HG02623 (cell line): ENCODE measurements around the gene HOXD8.

ENCODE experiments used
- ATAC-seq: cut with Tn5 transposase; IDR thresholded peaks from one replicate; pipeline ENCODE4 v1.9.1; 2021; ENCODE audit warnings: moderate library complexity; ENCODE audit not compliant: unreplicated experiment

HOXD8 gene

DNA sequence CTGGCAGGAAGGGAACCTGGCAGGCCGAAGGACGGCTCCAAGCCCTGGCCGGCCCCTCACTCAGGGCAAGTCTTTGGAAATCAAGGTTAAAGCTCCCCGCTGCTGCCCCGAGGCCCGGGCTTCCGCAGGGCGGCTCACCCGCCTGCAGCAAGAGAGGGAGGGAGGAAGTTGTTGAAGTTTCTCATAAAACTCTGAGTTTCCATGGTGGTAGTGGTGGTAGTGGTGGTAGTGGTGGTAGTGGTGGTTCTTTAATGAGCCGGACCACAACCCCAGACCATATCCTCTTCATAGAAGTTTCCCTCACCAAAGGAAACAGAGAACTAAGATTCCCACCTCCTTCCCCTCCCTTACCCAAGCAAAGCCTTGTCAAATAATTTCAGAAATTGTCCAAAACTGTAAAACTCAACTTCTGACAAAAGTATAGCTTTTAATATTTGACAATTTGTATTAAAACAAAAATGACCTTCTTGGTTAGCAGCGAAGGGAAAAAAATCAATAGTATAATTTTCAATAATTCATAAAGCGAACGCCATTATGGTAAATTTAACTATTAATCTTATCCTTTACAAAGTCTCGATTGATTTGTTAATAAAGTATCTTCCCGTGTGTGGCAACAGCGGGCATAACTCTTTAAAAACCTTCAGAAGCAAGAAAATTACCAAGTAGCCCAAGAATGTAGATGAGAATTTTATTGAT, 14.4 kb upstream of the HOXD8 start:
- ATAC-seq: no peak

DNA sequence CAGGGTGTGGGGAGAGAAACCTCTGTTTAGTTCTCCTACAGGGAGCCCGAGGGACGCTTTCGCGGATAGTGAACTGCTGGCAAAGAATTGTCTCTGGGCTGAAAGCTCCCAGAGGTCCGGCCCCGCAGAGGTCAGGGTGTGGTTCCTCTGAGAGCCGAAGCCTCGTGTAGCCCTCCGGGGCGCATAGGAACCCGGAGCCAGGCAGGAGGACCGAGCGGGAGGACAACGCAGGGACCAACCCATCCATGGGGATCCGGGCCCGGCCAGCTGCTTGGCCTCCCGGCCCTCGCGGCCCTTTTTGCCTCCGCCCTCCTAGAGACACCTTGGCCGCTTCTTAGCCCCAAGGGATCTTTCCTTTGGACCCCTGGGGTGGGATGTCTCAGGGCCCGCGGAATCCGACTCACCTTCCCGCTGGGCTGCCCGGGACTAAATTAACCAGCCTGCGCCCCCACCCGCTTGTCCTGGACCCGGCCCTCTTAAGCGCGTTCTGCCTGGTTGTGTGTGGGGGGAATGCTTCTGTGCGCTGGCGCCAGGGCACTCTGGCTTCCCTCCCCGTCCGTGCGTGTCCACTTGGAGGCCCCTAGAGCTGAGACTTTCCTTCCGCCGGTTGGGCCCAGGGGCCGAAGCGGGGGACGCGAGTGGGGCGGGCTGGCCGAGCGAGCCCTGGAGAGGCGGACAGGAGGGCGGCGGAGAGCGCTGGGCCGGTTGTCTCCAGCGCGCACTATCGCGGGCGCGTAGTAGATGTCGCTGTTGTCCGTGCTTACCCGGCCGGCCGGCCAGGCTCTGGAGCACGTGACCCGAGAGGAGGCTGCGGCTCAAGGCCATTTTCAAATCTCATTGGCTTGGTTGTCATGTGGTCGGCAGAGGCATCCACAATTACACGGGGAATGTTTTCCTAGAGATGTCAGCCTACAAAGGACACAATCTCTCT, 13.4 kb upstream of the HOXD8 start, which contains the start of gene HOXD10:
TSS of gene HOXD10 (plus strand) at position 896 of the 931 bp plus-strand sequence. CDS start 56 bp downstream, outside the sequence.
- no peak for ATAC-seq

DNA sequence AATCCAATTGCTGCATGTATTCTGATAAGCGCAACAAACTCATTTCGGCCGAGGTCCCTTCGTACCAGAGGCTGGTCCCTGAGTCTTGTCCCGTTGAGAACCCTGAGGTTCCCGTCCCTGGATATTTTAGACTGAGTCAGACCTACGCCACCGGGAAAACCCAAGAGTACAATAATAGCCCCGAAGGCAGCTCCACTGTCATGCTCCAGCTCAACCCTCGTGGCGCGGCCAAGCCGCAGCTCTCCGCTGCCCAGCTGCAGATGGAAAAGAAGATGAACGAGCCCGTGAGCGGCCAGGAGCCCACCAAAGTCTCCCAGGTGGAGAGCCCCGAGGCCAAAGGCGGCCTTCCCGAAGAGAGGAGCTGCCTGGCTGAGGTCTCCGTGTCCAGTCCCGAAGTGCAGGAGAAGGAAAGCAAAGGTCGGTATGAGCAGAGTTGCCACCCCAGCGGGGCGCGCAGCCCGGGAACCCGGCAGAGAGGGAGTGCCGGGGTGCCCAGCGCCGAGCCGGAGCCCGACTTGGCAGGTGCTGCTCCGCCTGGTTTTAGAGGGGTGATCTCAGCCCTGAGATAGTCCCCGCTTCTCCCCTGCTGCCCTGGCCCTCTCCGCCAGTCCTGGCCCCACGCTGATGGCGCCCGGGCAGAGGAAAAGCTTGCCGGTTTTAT, 12.2 kb upstream of the HOXD8 start:
- ATAC-seq: no peak

DNA sequence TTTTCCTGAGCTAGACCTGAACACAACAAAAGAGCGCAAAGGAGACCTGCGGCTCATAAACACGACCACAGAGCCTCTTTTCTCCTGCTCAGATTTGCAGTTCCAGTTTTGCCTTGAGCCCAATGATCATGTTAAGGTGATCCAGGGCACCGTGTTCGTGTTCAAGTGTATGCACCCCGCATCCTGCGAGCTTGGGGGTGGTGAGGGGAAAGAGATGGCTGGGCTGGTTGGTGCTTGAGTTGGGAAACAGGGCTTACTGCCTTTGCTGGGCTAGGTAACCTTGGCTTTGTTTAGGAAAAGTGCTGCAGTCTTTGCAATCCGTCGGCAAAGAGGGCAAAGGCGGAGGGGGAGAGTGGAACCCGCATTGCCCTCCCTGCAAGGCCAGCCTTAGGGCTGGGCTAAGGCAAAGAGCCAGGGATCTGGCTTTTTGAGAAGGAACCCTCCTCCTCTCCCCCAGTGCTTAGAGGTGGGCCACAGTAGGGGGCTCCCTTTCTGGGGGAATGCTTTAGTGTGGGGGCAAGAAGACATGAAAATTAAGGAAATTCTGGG, 11.6 kb upstream of the HOXD8 start:
- ATAC-seq: no peak

DNA sequence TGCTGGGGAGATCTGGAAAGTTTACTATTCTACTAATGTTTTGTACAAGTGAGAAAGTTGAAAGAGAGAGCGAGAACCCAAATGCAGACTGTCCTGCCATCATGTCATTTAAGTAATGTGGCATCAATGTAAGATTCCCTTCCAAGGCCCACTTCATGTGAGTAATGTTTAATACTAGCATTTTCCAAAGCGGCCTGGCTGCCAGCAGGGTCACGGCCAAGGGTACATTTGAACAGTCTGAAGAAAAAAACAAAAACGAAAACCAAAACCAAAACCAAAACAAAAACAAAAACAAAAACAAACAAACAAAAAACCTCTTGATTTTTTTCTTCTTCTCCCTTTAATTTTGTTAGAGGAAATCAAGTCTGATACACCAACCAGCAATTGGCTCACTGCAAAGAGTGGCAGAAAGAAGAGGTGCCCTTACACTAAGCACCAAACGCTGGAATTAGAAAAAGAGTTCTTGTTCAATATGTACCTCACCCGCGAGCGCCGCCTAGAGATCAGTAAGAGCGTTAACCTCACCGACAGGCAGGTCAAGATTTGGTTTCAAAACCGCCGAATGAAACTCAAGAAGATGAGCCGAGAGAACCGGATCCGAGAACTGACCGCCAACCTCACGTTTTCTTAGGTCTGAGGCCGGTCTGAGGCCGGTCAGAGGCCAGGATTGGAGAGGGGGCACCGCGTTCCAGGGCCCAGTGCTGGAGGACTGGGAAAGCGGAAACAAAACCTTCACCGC, 10.7 kb upstream of the HOXD8 start:
- ATAC-seq: no peak

DNA sequence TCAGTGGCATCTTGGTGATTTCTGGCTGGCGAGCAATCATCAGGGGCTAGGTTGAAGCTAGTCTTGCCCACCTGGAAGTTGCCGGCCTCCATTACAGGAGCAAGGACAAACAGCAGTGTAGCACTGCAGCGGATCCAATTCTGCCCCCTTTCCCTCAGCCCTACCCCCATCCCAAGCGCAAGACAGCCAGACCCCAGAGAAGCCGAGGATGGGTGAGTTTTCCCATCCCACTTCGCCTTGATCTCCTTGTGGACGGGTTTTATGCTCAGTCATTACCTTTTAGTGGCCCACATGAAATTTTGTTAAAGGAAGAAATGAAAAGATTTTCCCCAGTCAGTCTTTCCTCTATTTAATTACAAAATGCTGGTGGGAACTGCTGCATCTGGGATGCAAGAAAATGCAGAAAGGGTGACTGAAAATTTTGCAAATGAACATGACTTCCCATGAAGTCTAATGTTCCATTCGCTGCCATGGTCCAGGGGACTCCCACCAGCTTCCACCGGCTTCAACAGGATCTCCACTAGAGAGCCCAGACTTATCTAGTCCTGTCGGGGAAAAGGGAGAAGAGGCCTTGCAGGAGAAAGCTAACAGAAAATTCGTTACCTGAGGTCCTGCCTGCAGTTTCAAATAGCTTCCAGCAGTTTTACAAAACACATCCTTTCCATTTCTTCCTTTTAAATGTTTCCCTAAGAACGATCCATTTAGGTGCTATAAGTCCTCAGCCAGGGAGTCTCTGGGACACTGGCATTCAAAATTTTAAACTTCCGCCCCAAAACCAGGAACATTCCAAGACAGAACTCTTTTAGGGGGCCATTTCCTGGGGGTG, 8.9 kb upstream of the HOXD8 start:
- no peak for ATAC-seq

DNA sequence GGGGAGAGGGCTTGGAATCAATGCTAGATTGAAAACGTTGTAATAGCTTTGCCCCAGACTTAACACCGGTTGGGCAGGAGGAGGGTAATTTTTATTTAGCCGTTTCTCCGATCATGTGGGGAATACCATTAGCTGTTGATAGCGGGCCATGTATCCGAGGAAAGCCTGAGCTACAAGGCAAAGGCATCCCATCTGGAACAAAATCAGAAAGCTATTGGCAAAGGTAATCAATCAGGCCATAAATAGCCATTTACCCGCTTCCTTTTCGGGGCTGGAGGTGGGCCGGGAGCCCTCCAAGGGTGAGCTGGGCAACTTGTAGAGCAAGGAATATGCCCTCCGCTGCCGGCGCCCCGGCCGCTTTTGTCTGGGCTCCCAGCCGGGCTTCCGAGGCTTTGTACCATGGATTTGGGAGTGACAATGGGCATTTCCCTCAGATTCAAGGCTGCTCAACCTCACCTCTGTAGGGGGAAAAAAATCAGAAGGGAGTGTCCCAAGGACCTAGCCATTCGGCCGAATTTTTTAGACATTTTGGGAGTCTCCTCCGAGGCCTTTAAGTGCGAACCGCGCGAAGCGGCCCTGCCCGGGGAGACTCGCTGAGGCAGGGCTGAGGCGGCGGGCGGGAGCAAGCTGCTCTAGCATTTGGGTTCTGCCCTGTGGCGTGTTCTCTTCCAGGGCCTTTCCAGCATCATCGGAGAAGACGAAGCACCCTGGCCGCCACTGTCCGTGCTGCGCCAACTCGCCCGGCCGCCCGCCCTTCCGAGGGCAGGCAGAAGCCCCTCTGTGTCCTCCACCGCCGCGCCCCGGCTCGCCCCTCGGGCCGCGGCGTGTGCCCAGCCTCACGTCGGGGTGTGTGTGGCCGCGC, 8.1 kb upstream of the HOXD8 start:
- no peak for ATAC-seq

DNA sequence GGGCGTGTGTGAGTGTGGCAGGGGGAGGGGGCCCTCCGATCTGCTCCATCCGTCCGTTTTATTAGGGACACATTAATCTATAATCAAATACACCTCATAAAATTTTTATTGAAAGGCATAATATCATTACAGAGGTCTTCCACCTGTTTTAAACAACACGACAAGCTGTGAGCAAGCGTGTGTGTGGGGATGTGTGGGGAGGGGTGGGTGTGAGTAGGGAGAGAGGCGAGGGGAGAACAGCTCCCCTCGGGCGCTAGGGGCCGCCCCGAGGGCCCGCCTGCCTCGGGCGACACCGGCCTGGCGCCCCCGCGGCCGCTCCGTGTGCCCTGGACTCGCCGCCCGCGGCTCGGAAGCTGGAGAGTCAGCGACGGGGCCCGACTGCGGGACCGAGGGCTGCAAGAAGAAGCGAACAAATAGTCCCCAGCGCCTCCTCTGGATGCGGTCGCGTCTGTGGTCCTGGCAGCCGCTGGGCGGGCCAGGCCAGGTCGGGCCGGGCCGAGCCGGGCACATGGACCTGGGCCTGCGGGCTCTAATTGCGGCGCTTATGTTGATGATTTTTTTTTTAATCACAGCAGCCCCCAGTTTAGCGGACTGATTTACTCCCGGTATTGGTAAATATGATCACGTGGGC, 7.3 kb upstream of the HOXD8 start:
- ATAC-seq: no peak

DNA sequence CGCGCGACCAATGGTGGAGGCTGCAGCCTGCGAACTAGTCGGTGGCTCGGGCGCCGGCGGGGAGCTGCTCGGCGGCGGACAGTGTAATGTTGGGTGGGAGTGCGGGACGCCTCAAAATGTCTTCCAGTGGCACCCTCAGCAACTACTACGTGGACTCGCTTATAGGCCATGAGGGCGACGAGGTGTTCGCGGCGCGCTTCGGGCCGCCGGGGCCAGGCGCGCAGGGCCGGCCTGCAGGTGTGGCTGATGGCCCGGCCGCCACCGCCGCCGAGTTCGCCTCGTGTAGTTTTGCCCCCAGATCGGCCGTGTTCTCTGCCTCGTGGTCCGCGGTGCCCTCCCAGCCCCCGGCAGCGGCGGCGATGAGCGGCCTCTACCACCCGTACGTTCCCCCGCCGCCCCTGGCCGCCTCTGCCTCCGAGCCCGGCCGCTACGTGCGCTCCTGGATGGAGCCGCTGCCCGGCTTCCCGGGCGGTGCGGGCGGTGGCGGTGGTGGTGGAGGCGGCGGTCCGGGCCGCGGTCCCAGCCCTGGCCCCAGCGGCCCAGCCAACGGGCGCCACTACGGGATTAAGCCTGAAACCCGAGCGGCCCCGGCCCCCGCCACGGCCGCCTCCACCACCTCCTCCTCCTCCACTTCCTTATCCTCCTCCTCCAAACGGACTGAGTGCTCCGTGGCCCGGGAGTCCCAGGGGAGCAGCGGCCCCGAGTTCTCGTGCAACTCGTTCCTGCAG, 6.7 kb upstream of the HOXD8 start, which contains the start of gene HOXD9:
TSS of gene HOXD9 (plus strand) at position 37 of the 728 bp plus-strand sequence. CDS start at position 87, 50 bp downstream.
- no peak for ATAC-seq

DNA sequence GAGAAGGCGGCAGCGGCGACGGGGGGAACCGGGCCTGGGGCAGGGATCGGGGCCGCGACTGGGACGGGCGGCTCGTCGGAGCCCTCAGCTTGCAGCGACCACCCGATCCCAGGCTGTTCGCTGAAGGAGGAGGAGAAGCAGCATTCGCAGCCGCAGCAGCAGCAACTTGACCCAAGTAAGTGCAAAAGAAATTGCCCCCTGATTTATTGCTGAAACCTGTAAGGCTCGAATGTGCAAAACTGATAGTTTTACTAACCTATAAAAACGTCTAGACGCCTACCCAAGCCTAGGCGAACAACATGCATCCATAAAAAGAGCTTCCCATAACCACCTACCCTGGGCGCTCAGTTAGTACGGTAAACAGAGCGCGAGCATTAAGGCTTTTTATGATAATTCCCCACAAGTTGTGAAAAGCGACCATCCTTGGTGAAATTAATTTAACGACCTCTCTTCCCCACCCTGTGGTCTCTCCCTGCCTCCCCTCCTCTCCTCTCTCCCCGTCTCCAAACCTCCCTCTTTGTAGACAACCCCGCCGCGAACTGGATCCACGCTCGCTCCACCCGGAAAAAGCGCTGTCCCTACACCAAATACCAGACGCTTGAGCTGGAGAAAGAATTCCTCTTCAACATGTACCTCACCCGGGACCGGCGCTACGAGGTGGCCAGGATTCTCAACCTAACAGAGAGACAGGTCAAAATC, 5.9 kb upstream of the HOXD8 start:
- no peak for ATAC-seq

DNA sequence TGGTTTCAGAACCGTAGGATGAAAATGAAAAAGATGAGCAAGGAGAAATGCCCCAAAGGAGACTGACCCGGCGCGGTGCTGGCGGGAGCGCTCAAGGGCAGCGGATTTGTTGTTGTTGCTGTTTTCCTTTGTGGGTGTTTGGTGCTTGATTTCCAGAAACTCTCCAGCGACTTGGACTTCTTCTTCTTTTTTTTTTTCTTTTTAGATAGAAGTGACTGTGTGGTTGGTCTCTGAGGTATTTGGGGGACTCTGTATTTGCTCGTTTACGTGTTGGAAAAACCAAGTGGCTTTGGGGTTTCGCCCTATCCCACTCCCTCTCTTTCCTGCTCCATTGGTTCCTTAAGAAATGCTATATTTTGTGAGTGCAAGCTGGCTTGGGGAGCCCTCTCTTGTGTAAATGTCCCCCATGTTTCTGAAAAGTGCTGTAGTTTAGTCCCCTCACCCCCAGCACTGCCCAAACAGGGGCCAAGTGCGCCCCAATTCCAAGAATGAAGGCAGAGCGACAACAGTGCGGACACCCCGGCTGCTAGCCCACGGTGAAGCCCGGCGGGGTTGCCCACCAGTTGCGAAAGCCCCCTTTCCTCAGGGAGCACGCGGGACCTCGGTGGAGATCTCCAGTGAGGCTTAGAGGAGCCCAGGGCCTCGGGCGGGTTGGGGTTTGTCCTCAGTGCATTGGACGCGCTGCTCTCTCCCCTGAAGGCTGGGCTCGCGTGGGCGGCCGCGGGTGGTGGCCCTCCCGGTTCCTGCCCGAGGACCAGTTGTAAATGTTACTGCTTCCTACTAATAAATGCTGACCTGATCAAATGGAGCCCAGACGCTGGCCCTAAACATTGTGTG, 5.2 kb upstream of the HOXD8 start:
- ATAC-seq: no peak

DNA sequence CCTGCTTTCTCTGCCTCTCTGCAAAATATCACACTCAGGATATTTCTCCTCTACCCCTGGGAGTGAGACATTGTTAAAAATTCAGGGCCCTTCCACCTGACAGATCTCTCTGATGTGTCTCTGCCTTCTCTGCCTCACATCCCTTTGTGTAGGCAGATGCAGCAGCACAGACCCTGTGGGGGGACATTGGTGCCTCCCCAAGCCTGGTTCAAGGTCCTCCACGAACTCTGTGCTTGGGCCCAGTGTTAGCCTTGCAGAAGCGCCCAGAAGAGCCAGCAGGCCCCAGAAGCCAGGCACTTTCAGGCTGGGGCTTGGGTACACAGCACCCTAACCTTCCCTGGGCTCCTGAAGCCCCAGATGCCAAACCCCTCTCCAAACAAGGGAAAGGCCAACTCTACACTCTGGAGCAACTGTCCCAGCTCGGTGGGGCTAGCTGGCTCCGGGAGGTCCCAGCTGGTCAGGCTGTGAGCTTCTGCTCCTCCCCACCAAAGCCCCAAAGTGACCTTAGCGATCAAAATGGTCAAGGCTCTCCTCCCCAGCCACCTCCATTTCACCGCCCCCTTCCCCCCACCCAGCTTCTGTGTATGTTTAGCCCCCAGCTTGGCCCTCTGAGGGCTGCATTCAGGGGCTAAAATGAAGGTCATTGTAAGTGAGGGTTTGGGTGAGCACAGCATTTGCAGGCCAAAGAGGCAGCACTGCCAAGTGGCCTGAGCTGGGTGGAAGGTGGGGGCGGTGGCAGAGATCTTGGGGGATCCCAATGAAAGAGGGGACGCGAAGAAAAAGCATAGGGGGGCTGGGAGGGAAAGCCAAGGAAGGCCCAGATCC, 4.3 kb upstream of the HOXD8 start:
- ATAC-seq: no peak

DNA sequence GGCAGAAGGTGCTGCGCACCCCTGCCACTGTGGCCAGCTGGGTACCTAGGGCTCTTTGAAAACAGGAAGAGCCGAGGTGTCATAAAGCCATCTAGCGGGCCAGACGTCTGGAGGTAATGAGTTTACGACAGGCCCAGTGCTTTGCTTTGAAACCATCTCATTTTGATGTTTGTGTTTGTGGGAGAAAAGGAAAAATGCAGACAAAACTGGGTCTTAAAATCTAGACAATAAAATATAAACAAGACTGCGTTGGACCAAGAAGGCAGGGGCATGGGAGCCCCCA, 3.8 kb upstream of the HOXD8 start:
- no peak for ATAC-seq

DNA sequence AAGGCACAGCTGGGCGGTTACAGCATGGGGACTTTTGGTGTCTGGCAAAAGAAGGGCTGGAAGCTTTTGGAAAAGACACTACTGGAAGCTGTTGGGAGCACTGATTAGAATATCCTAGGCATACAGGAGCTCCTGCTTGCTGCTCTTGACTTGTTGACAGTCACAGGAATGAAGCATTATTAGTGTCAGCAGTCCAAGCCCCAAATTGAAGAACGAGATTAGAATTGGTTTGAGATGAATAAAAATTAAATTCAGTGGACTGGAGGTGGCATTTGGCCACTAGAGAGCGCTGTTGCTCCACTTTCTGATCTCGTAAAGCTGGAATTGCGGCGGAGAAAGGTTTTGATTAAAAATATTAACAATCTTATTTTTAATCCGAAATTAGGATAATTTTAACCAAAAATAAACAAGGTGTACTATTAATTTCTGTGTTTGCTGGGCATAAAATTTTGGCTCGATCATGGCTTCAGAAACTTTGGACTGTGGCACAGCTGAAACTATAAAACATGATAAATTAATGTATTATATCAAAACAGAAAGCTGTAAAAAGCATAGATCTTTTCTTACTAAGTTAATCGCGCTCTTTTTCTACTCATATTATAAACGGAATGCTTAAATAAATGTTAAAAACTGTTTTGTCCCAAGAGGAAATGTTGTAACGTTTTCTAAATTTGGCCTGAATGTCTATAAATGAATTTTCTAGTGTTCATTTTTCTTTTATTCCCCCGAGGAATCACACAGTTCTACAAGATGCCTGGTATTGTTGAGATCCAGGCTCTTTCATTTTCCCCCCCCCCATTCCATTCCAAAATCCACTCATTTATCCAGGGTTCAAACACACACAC, 2.4 kb upstream of the HOXD8 start:
- no peak for ATAC-seq

DNA sequence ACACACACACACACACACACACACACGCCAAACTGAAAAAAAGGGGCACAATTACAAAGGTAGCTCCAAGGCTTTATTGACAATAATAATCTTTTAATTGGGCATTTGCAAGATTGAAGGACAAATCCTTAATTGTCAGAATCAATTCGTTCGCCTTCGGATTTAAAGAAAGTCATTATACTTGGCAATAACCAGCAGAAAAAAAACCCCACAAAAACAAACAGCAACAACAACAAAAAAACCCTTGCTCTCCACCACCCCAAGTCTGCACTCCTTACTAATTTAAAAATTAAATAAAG, 1.8 kb upstream of the HOXD8 start:
- no peak for ATAC-seq
